IPS-NIHi7 (cell line): ENCODE results near the gene VIPAS39.
A peak's percentile ranks its signal among the peaks of the same experiment; 100 is the strongest.

Experiments
- DNase-seq: peaks from one replicate; pipeline ENCODE4 v3.0.0; 2012; ENCODE audit warnings: mixed read lengths; ENCODE audit errors: extremely low spot score

Gene VIPAS39

DNA sequence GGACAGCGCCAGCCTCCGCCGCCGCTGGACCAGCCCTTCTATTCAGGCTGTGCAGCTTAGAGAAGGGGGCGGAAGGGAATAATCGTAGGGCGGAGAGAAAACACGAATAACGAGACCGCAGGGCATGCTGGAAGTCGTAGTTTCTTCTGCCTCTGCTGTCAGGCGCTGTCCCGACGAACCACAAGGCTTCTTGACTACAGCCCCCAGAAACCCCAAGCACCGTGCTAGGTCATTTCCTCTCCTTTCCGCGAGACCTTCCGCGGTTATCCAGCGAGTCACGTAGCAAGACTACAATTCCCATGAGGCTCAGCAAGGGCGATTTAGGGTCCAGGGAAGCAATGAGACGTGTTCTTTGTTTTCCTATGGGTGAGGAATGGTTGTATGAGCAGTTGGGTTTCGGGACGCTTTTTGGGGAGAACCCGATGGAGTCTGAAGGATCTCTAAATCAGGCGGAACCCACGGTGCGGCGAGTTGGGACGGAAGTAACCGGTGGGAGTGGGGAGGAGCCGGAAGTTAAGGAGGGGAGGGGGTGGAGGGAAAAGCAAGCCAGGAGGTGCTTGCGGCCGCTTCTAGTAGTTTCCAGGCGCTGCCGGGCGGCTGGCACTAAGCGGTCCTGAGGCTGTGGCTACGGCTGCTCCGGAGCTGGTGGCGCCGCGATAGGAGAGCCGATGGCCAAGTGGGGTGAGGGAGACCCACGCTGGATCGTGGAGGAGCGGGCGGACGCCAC is at the start of gene VIPAS39, which contains the start of gene AHSA1:
VIPAS39 (minus strand) TSS at position 80 of the 727 bp plus-strand sequence. CDS start 3,499 bp downstream, outside the sequence.
AHSA1 (plus strand) TSS at position 572 of the 727 bp plus-strand sequence; CDS start at position 669, 97 bp downstream.
- peak; percentile 95 for DNase-seq

DNA sequence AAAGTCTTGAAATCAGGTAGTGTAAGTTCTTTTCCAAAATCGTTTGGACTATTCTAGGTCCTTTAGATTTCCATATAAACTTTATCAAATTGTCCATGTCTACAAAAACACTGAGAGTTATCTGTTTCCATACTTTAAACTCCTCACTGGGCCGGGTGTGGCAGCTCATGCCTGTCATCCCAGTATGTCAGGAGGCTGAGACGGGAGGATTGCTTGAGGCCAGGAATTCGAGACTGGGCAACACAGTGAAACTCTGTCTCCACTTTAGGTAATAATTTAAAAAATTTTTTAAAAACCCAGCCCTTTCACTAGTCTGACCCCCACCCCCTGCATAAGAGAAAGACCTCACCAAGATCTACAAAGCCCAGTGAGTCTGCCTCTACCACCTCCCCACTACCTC is 47.6 kb upstream of the VIPAS39 start:
- no peak for DNase-seq

- no peak for DNase-seq
Observed at GRCh38 chr14:77503138-77503537, 45.7 kb upstream of the VIPAS39 start.

DNA sequence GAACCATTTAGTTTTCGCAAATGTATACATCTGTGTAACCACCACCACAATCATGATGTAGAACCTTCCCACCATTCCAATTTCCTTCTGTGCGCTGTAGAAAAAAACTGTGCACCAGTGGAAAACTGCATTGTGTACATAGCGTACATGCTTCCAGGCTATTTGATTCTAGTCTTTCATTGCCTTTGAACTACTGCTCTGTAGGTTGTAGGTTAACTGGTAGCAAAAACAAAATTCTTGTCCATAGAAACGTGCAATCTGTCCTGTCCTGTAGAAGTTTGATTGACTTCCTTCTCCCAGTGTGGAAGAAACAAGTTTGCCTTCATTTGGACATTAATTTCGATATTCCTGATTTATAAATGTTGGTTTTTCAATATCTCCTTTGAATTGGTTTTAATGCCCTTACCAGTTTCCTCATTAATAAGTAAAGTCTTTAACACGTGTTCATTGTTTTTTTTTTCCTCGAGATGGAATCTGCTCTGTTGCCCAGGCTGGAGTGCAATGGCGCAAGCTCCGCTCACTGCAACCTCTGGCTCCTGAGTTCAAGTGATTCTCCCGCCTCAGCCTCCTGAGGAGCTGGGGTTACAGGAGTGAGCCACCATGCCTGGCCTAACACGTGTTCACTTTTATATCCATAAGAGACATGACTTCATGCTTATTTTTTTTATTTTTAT is 44.8 kb upstream of the VIPAS39 start:
- DNase-seq, result no peak

GRCh38 chr14:77498984-77499527 is 41.7 kb upstream of the VIPAS39 start:
- peak; percentile 60 for DNase-seq

DNA sequence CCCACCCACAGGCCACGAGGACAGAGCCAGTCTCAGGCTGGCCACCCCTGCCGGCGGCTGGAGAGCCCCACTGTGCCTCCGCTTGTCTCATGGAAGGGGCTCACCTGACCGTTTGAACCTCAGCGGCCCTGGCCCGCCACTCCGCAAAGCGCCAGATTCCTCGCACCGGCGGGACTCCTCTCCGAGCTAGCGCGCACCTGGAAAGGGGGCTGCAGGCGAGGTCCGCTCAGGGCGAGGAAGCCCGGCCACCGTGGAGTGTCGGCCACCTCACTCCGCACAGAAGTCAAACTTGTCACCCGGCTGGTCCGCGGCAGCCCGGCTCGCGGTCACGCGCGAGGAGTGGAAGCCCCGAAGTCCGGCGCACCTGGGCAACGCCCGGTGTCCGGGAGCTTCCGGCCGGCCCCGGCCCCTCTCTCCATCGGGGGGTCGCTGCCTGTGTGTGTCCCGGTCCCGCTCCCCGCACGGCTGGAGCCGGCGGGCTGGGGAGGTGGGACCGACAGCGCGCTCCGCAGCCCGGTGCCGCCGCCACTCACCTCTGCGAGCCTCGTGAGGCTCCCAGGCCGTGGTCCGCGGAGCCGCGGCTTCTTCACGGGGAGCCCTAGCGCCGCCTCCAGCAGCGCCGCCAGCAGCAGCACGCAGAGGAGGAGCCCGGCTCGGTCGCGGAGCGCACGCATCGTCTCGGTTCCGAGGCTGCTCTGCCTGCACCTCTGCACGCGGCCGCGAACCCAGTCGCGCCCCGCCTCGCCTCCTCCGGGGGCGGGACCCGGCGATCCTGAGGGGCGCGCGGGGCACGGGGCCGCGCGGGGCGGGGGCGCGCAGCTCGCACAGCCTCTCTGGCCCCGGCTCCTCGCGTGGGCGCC is 40.9 kb upstream of the VIPAS39 start, which contains the start of gene ISM2:
ISM2 (minus strand) TSS at position 697 of the 860 bp plus-strand sequence; CDS start at position 674, 23 bp downstream.
- peak; percentile 79 for DNase-seq

DNA sequence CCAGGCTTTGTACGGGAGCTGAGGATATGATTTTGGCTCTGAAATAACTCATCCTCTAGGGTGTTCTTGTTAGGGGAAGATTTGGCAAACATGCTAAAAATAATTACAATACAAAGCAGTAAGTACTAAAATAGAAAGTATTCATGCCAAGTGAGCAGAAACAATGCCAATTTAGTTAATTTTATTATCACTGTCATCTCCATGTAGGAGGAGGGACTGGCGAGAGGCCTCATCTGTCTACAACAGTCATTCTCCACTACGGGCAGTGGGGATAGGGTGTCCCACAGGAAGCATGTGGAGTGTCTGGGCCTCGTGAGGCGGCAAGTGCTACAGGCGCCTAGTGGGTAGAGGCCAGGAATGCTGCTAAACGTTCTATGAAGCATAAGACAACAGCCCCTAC is 37.9 kb upstream of the VIPAS39 start:
- DNase-seq, result no peak

DNA sequence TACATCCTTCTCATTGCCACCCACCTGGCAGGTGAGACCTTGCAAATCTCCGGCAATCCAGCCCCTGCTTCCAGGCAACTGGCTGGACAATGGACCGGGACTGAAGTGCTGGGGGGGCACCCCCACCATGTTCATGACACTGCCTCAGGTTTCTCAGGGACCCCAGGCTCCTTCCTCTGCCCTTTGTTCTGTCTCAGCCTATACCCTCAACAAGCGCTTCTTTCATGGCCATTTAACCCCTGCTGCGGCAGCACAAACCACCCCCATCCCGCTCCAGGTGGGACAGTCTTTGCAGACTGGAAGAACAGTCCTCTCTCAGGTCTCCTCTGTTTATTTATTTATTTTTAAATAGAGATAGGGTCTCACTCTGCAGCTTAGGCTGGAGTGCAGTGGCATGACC is 33.7 kb upstream of the VIPAS39 start:
- no peak for DNase-seq

DNA sequence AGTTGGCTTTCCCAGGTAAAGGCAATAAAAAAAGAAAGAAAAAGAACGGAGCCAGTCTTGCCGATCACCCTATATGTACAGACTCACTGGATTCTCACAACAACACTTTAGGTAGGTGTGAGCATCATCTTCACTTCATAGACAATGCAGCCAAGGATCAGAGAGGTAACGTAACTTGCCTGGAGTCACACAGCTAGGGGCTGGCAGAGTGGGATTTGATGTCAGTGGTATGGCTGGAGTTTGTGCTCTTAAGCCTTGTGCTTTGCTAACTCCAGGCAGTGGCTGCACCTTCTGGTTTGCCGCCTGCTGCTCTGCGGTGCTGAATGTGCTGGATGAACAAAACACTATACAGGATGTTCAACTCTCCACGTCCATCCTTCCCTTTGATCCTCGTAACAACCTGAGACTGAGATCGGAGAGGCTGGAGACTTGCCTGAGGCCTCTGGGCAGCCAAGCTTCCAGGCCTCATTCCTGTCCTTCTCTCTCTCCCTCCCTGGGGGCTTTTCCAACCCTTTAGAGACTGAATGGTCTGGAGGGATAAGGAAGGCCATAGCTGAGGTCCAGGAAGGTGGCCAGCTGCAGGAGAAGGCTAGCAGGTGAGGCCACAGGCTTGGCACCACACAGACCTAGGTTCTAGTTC is 33.1 kb upstream of the VIPAS39 start:
- DNase-seq, result no peak

DNA sequence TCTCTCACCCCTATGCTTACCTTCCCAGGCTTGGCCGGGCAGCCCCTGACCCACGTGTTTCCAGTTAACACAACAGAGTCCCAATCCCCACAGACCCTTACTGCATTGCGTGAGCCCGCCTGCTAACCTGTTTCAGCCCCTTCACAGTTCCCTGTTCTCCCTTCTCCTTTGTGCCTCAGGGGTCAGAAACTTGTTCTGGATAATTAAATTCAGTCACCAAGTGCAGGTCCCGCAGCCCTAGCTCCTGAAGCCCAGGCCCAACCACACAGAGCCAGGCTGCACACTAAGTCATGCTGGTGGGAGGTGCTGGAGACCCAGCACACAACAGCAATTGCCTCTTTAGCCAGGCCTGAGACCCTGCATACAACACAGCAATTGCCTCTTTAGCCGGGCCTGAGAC is 31.6 kb upstream of the VIPAS39 start:
- DNase-seq, result no peak

- no peak for DNase-seq
Observed at GRCh38 chr14:77488558-77488957, 31.2 kb upstream of the VIPAS39 start.

DNA sequence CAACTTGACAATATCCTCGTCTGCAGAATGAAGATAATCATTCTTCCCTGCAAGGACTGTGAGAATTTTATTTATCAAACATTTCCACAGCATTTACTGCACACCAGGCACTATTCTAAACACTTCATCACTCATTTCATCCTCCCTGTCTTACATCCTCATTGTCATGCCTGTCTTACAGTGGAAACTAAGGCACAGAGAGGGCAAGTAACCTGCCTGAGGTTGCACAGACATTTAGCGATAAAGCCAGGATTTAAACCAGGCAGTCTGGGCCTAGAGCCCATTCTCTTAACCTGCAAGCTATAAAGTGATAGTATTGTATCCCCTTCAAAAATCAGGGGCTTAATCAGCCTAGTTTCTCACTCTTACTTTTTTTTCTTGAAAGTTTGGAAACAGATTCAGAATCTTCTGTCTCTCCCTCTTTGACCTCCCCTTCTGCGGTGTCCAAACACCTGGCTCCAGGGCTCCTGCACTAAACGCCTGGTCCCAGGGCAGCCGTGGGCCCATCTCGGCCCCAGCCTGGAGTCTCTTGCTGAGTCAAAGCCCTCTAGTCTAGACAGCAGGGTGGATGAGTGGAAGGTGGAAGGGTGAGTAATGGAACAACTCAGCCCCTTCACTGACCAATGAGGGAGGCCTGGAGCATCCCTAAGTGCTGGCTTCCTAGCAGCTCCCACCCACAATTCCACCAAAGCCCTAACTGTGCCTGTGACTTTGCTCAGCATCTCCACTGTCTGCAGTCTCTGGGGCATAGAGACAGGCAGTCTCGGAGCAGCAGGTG is 28.7 kb upstream of the VIPAS39 start:
- DNase-seq, result no peak

GRCh38 chr14:77485256-77485655 is 27.9 kb upstream of the VIPAS39 start:
- no peak for DNase-seq

DNA sequence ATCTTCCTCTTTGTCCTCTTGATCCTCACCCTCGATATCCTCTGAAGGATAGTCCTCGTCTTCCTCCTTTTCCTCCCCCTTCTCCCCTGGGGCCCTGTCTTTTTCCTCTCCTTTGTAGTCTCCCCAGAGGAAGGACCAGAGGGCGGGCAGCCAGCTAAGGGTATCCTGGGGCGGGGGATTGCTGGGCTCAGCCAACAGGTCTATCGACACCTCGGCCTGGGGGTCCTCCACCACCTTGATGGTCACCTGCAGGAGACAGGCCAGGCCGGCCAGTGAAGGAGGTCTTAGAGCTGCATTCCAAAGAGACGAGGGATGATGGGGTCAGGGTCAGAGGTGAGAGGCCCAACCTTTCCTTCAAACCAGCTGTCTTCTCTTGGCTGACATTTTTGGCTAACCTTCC is 25.0 kb upstream of the VIPAS39 start:
- no peak for DNase-seq

GRCh38 chr14:77478796-77479195 is 21.4 kb upstream of the VIPAS39 start:
- no peak for DNase-seq

DNA sequence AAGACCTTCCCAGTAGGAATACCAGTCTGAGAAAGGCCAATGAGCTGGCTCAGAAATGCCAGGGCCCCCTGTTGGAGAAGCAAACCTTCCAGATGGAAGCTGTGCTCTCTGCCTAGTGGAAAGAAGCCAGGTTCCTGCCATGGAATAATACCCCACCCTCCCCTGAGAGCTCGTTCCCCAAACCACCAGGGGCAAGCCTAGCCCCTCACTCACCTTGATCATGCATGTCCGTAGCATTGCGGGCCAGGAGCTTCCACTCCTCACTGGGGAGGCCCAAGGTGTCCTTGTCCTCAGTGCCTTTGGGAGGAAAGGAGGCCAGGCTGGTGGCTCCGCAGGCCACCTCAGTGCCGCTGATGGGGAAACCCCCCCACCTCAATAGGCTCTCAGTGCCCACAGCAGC is 20.6 kb upstream of the VIPAS39 start:
- no peak for DNase-seq

DNA sequence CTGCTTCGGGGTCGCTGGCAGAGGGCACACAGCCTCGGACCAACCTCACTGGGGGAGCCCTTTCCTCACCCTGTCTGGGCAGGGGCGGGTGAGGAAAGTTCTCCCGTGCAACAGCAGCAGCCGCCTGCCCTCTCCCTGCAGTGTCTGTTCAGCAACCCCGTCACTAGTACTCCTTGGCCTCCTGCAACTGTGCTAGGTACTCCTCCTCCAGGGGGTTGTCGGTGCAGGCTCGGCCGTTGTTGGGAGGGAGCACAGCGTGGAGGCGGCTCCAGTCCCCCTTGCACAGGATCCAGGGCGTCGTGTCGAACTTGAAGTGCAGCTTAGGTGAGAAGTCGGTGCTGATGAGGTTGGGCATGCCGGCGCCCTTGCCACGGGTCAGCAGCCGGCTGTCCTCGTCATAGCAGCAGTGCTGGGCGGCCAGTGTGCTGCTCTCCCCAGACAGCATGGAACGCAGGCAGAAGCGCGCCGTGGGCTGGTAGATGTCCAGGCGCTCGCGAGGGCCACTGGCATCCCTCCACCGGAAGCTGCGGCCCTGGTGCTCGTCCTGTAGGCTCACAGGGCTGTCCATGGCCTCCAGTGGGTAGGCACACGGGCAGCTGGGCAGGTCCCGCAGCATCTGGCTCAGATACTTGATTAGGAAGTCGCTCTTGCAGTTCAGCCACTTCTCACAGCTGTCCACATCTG is 18.2 kb upstream of the VIPAS39 start:
- DNase-seq, result no peak

DNA sequence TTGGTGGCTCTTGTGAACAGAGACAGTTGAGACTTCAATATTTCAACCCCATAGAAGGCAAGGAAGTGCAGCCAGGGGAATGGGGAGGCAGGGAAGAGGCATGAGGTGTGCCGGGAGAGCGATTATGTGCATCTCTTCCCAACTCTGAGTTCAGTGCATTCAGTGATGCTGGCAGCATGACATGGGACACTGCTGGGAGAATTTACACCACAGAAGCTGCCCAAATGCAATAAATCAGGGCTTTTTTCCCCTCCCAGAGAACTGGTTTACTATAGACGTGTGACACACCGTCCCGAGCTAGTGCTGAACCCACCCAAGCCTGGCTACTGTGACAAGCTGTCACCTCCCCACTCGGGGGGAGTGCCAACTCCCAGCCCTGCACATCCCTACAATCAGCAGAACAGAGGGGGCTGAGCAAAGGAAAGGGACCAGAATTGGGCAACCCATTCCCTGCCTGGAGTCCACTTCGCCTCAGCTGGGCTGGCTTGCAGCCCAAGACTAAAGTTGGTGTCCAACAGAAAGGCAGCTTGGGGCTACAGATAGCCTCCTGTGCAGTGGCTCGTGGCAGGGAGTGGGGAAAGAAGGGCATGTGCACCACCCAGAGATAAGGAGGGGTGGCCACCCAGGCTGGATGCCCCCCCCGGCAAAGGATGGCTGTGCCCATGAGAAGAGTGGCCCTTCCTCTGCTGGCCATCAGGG is 17.2 kb upstream of the VIPAS39 start:
- no peak for DNase-seq

DNA sequence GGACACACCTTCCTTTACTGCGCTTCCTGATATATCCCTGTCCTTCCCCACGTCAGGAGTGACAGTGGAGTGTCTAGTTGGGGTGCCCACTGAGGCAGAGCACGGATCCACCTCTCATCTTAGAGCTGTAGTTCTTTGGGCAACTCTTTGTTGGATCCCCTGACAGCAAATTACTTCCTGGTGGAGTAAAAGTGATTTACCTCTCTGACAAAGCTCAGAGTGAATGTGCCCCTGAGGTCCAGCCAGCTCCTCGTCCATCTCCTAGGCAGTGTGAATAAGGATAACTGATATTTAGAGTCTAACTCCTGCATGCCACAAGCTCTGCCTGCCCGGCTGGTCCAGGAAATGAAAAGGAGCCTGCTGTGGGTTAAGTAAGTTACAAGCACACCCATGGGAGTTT is 16.5 kb upstream of the VIPAS39 start:
- no peak for DNase-seq
